ENCODE results near the gene DAGLB.

DAGLB gene

DNA sequence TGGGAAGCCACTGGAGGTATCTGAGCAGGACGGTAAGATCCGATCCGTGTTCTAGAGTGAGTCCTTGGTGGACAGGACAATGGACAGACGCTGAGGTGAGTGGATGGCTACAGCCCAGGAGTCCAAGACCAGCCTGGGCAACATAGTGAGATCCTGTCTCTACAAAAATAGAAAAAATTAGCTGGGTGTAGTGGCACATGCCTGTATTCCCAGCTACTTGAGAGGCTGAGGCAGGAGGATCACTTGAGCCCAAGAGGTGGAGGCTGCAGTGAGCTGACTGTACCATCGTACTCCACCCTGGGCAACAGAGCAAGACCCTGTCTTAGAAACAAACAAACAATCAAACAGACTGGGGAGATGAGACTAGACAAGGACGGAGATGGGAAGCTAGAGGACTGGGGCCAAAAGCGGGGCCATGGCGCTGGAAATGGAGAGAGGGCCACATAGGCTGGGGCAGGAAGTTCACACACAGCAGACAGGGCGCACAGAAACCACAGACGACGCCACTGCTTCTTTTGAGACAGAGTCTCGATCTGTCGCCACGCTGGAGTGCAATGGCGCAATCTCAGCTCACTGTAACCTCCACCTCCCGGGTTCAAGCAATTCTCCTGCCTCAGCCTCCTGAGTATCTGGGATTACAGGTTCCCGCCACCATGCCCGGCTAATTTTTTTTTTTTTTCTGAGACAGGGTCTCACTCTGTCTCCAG lies 24.7 kb downstream of the DAGLB start:
- TF ChIP-seq GATA2 (IDR thresholded peaks at IDR 0.05; ENCODE audit: low read depth, low read length) (no peak), GATA3 (IDR thresholded peaks at IDR 0.05; ENCODE audit: low read depth, low read length) (no peak)

DNA sequence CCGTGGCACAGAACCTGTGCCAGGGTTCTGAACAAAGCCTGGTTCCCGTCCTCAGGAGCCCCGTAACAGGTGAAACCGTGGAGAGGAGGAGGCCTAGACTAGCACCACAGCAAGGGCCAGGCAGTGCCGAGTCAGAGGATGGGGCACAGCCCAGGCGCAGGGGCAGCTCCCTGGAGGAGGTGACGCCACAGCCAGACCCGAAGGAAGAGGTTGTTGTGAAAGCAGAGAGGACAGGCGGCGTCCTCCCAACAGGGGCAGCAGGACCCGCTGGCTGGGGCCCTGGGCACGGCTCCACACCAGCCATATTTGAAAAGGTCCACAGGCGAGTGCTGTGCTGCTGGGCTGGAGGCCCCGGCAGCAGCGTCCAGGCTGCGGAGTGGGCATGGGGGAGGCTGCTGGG lies 25.7 kb downstream of the DAGLB start:
- TF ChIP-seq GATA2 (IDR thresholded peaks at IDR 0.05; ENCODE audit: low read depth, low read length) (no peak), GATA3 (IDR thresholded peaks at IDR 0.05; ENCODE audit: low read depth, low read length) (no peak)

DNA sequence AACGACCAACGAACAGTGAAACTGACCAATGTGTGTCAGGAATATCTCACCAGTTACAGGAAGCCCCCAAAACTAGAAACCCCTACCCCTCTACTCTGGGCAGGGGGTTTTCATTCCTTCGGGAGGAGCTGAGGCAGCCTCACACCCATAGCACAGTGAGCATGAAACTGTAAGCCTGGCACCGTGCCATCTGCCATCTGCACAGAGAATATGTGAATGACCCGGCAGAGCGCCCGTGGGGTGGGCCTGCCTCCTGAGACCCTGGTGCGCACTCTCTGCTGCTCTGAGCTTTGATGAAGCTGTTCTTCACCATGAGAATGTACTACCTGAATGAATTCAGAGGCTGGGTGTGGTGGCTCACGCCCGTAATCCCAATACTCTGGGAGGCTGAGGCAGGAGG lies 27.1 kb downstream of the DAGLB start:
- no peak for TF ChIP-seq GATA3 (IDR thresholded peaks at IDR 0.05; ENCODE audit: low read depth, low read length)
- TF ChIP-seq GATA2 (IDR thresholded peaks at IDR 0.05; ENCODE audit: low read depth, low read length): no peak

DNA sequence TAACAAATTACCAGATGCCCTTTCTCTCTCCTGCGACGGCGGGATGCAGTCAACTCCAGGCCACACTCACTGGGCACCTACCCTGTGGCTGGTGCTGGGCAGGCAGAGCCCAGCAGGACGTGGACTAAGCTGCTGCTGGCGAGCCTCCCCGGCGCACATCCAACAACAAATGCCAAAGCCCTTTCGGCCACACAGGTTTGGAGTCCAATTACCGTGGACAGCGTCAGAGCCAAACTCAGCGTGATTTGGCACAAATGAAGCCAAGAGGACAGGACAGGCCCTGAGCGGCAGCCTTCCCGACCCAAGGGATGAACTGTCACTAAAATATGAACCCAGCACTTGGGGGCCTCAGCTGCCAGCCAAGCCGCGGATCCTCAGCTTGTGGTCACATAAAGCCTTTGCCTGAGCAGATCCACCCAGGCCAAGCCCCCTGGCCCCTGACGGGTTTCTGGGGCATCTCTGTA lies 28.4 kb downstream of the DAGLB start:
- no peak for TF ChIP-seq GATA2 (IDR thresholded peaks at IDR 0.05; ENCODE audit: low read depth, low read length)
- TF ChIP-seq GATA3 (IDR thresholded peaks at IDR 0.05; ENCODE audit: low read depth, low read length): no peak

DNA sequence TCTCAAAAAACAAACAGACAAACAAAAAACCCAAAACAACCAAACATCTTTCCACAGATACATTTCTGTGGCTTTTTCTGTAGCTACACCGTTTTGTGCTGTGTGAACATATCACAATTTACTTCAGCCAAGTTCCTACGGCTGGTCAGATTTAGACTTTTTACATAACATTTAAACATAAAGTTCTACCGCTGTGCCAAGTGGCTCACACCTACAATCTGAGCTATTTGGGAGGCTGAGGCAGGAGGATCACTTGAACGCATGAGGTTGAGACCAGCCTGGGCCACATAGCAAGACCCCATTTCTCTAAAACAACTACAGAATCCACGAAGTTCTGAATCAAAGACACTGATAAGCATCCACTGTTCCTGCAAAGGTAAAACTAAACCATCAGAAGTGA lies 30.3 kb downstream of the DAGLB start:
- TF ChIP-seq GATA2 (IDR thresholded peaks at IDR 0.05; ENCODE audit: low read depth, low read length) (no peak), GATA3 (IDR thresholded peaks at IDR 0.05; ENCODE audit: low read depth, low read length) (no peak)

- TF ChIP-seq GATA2 (IDR thresholded peaks at IDR 0.05; ENCODE audit: low read depth, low read length) (no peak), GATA3 (IDR thresholded peaks at IDR 0.05; ENCODE audit: low read depth, low read length) (no peak)
Observed at GRCh38 chr7:6416516-6417145, 31.1 kb downstream of the DAGLB start.

DNA sequence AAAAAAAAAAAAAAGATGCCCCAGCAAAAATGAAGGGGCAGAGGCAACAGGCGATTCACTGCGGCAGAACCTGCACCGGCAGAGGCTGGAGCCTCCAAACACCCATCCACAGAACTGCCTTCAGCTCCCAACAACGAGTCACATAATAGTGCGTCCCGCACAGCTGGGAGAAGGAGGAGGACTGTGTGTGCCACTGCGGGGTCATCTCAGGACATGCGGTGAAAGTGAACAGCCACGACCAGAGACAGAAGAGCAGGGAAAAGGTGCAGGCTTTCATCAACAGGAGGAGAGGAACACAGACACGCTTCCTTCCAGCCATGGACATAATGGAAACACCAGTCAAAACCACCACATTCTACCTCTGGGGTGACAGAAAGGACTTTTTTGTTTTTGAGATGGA lies 34.1 kb downstream of the DAGLB start:
- TF ChIP-seq GATA2 (IDR thresholded peaks at IDR 0.05; ENCODE audit: low read depth, low read length) (no peak), GATA3 (IDR thresholded peaks at IDR 0.05; ENCODE audit: low read depth, low read length) (no peak)

DNA sequence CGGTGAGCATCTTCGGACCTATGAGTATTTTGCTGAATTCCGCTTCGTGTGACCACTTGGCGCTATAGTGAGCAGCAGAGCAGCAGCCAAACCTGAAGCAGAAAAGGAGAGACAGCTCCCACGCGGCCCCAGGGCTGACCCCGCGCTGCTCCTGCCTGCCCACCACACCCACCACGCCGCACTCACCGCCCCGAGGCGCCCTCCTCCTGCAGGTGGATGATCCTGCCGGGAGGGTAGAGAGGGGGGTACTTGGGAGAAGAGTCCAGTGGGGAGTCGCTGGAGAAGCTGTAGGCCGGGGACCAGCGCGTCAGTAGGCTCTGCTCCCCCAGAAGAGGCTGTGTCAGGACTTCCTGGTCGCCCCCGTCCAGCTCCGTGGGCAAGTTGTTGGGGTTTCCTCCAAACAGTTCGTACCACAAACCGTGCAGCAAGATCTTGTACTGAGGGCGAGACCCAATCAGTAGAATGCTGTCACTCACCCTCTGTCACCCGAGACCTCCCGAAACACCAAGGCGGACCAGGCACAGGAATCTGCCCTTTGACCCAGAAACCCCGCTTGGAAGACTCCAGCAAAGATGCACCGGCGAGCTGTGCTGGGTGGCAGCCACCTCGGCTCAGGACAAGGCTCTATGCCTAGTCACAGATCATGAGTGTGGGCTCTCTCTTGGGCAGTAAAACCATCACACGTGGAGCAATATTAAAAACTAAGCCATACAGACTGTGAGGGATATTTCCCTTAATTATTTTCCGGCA lies 37.6 kb downstream of the DAGLB start:
- TF ChIP-seq GATA3 (IDR thresholded peaks at IDR 0.05; ENCODE audit: low read depth, low read length) (no peak), GATA2 (IDR thresholded peaks at IDR 0.05; ENCODE audit: low read depth, low read length) (no peak)

DNA sequence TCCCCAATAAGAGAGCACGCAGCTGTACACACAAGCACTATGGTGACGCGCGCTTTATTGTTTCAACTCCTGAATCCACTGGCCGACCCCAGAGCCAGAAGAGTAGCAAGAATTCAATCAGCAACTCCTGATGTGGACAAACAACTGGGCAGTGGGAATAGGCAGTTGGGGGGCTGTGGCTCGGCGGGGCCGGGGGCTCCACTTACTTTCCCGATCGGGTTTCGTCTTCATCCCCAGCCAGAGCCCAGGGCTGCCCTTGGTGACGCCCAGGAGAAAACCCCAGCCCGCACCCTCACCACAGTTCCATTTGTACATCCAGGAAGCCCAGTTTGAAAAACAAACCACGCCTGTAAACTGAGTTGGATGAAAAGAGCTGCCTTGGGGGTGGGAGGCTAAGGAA lies 38.7 kb downstream of the DAGLB start:
- TF ChIP-seq GATA2 (IDR thresholded peaks at IDR 0.05; ENCODE audit: low read depth, low read length) (no peak), GATA3 (IDR thresholded peaks at IDR 0.05; ENCODE audit: low read depth, low read length) (no peak)

- TF ChIP-seq GATA2 (IDR thresholded peaks at IDR 0.05; ENCODE audit: low read depth, low read length) (no peak), GATA3 (IDR thresholded peaks at IDR 0.05; ENCODE audit: low read depth, low read length) (no peak)
Observed at GRCh38 chr7:6407434-6407833, 40.3 kb downstream of the DAGLB start.

- TF ChIP-seq GATA2 (IDR thresholded peaks at IDR 0.05; ENCODE audit: low read depth, low read length) (no peak), GATA3 (IDR thresholded peaks at IDR 0.05; ENCODE audit: low read depth, low read length) (no peak)
Observed at GRCh38 chr7:6406121-6406520, 41.6 kb downstream of the DAGLB start.

GRCh38 chr7:6403907-6404306 lies 43.8 kb downstream of the DAGLB start:
- TF ChIP-seq GATA3 (IDR thresholded peaks at IDR 0.05; ENCODE audit: low read depth, low read length): no peak
- no peak for TF ChIP-seq GATA2 (IDR thresholded peaks at IDR 0.05; ENCODE audit: low read depth, low read length)

- TF ChIP-seq GATA3 (IDR thresholded peaks at IDR 0.05; ENCODE audit: low read depth, low read length) (no peak), GATA2 (IDR thresholded peaks at IDR 0.05; ENCODE audit: low read depth, low read length) (no peak)
Observed at GRCh38 chr7:6402741-6403140, 45.0 kb downstream of the DAGLB start.

GRCh38 chr7:6402041-6402440 lies 45.7 kb downstream of the DAGLB start:
- no peak for TF ChIP-seq GATA3 (IDR thresholded peaks at IDR 0.05; ENCODE audit: low read depth, low read length)
- TF ChIP-seq GATA2 (IDR thresholded peaks at IDR 0.05; ENCODE audit: low read depth, low read length): no peak

DNA sequence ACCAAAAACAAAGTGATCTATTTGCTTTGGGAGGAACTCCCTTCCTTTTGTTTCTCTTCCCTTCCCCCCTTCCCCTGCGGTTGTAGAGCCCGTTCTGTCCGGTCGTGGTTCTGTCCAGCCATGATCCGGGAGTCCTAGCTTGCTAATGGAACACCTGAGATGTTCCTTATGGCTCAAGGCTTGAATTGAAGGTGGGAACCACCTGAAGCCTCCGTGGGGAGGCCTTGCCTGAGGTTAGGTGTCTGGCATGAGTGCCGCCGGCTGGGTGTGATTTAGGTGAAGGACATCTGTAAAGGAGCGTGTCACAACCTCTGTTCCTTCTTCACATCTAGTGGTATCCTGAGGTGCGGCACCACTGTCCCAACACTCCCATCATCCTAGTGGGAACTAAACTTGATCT lies 46.2 kb downstream of the DAGLB start:
- TF ChIP-seq GATA3 (IDR thresholded peaks at IDR 0.05; ENCODE audit: low read depth, low read length): no peak
- no peak for TF ChIP-seq GATA2 (IDR thresholded peaks at IDR 0.05; ENCODE audit: low read depth, low read length)
